ENCODE results near the gene TMEM234. TPM values are rescaled to one million over a fixed set of nuclear protein-coding genes. Genes with fewer than 3 reads are reported as not detected.

Gene TMEM234
- total and polyA plus RNA-seq, 8 donors: 6.2 to 23.5 (median 8.7) TPM

- DNase-seq (no peak), ATAC-seq (no peak), FAIRE-seq (no peak)
- peaks cover 7 to 20% (median 15%) of the 10 kb centered on the region in 3 donors for H3K4me1 ChIP-seq
- no peak overlapping the region for H3K4me3 ChIP-seq
- H3K27me3 ChIP-seq: no peaks in the 10 kb centered on the region
- H3K9me3 ChIP-seq: no peaks in the 10 kb centered on the region
- H3K36me3 ChIP-seq: peaks cover 0 to 10% (median 0%) of the 10 kb centered on the region in 3 donors
- no peak overlapping the region for H3K27ac ChIP-seq
- TF ChIP-seq CTCF (IDR thresholded peaks at IDR 0.05): no peak
- intact Hi-C loops (cut with DNase I): no loop called here
- 78 to 81% methylated on average over 6 to 7 of the region's 7 CpGs for WGBS, 2 donors
These were observed 3.1 kb downstream of the TMEM234 start for GRCh38 chr1:32219022-32219421.

GRCh38 chr1:32216566-32216965 lies 5.6 kb downstream of the TMEM234 start:
- no peak for FAIRE-seq
- peaks cover 0 to 10% (median 0%) of the 10 kb centered on the region in 3 donors for H3K36me3 ChIP-seq
- intact Hi-C loops (cut with DNase I): no loop called here

GRCh38 chr1:32215629-32216480 lies 6.3 kb downstream of the TMEM234 start:
- intact Hi-C loops (cut with DNase I): no loop called here
- H3K9me3 ChIP-seq: no peaks in the 10 kb centered on the region
- no peak overlapping the region for H3K4me3 ChIP-seq
- DNase-seq (peak in 4 of 6 donors; percentile 45 to 68 (median 57)), ATAC-seq (peak; percentile 66 to 96 (median 90)), FAIRE-seq (no peak)
- H3K36me3 ChIP-seq: peaks cover 0 to 10% (median 0%) of the 10 kb centered on the region in 3 donors
- no peaks in the 10 kb centered on the region for H3K27me3 ChIP-seq
- no peak overlapping the region for H3K27ac ChIP-seq
- WGBS, 2 donors: 73 to 80% methylated on average over 10 of the region's 10 CpGs
- H3K4me1 ChIP-seq: peaks cover under 1 to 2% (median under 1%) of the 10 kb centered on the region in 3 donors
- TF ChIP-seq CTCF (IDR thresholded peaks at IDR 0.05): peak; percentile 46 to 68 (median 62)

More at GRCh38 chr1:32216566-32216965, 5.6 kb downstream of the TMEM234 start:
- TF ChIP-seq CTCF (IDR thresholded peaks at IDR 0.05): no peak
- Histone ChIP-seq H3K9me3 (no peaks in the 10 kb centered on the region), H3K4me3 (no peak overlapping the region), H3K27me3 (no peaks in the 10 kb centered on the region), H3K27ac (no peak overlapping the region), H3K4me1 (peaks cover 7 to 9% (median 8%) of the 10 kb centered on the region in 3 donors)
- DNase-seq: no peak
- 86 to 89% methylated on average over 5 of the region's 5 CpGs for WGBS, 2 donors
- ATAC-seq: no peak

GRCh38 chr1:32208891-32209328 lies 13.2 kb downstream of the TMEM234 start, which contains the start of gene DCDC2B:
DCDC2B (plus strand) TSS chr1:32209089; CDS start chr1:32209094, 5 bp downstream.
- no peaks in the 10 kb centered on the region for H3K36me3 ChIP-seq
- H3K27me3 ChIP-seq: no peaks in the 10 kb centered on the region
- ATAC-seq (peak; percentile 37 to 56 (median 56)), DNase-seq (peak; percentile 76 to 89 (median 84)), FAIRE-seq (no peak)
- no peak within 1 kb of the TSS for H3K4me3 ChIP-seq
- 60% methylated on average over 5 of the region's 5 CpGs for WGBS, 2 donors
- intact Hi-C loops (cut with DNase I): no loop called here
- TF ChIP-seq CTCF (IDR thresholded peaks at IDR 0.05): no peak
- no peak within 1 kb of the TSS for H3K27ac ChIP-seq
- H3K9me3 ChIP-seq: no peaks in the 10 kb centered on the region
- peaks cover 0 to 7% (median 3%) of the 10 kb centered on the region in 3 donors for H3K4me1 ChIP-seq

All from pancreas (tissue), 10 donors.